ENCODE results near the gene HSF4. TPM values are rescaled to one million over a fixed set of nuclear protein-coding genes. Genes with fewer than 3 reads are reported as not detected.

Gene HSF4
- total and polyA plus RNA-seq, 4 donors = 22.2 to 133 (median 63.2) TPM

DNA sequence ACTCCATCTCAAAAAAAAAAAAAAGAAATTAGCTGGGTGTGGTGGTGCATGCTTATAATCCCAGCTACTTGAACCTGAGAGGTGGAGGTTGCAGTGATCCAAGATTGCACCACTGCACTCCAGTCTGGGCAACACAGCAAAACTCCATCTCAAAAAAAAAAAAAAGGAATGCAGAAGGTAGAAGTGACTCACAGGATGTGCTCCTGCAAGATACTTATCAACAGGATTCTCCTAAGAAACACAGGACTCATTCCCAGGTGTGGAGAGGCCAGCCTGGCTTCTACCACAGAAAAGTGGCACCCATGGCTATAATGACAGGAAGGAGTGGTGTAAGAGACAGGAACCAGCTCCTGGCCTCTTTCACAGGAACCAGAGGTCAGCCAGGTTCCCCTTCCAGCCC, 48.2 kb downstream of the HSF4 start:
- Histone ChIP-seq H3K36me3 (ENCODE audit: control insufficient read depth in 1 of 2, insufficient read depth in 2 of 2, low read length in 1 of 2) (no peaks in the 10 kb centered on the region), H3K4me3 (ENCODE audit: low read length in 2 of 2) (no peak overlapping the region), H3K27me3 (ENCODE audit: control insufficient read depth in 1 of 2, insufficient read depth in 2 of 2, low read length in 1 of 2) (no peaks in the 10 kb centered on the region), H3K4me1 (ENCODE audit: control insufficient read depth in 1 of 2, insufficient read depth in 2 of 2, low read length in 2 of 2) (no peaks in the 10 kb centered on the region), H3K27ac (ENCODE audit: low read depth in 1 of 2, low read length in 2 of 2) (no peak overlapping the region), H3K9me3 (ENCODE audit: control insufficient read depth, low read length) (no peaks in the 10 kb centered on the region)
- DNase-seq = no peak
- intact Hi-C loops (cut with DNase I) = no loop called here
- ATAC-seq (ENCODE audit: low FRiP score) = no peak

DNA sequence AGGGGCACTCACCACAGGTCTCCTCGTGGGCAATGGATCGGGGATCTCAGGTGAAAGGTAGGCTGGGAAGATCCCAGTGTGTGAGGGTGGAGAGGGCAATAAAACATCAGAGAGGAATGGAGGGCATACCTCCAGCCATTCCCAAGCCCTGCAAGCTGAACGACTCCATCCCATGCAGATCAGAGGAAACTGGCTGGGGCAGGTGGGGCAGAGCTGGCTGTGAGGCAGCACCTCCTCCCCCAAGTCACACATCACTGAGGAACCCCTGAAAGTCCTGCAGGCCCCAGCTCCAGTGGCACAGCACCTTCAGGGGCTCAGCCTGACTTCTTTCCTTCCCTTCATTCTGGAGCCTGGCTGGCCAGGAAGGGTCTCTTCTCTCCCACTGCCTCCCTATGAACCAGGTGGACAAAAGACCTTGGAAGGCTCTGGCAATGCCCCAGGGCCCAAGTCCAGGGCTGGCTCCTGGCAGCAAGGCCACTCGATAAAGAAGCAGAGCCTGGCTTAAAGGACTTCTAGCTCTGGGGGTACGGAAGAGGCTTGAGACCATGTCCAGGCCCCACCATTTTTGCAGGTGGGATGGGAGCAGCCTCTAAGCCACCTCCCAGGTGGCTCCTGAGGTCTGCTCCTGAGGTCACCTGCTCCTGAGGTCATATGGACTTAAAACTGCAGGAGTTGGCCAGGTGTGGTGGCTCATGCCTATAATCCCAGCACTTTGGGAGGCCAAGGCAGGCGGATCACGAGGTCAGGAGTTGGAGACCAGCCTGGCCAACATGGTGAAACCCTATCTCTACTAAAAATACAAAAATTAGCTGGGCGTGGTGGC, 48.9 kb downstream of the HSF4 start:
- 71 to 74% methylated on average over 8 of the region's 8 CpGs for WGBS, 2 donors
- ATAC-seq (ENCODE audit: low FRiP score) = no peak
- Histone ChIP-seq H3K36me3 (ENCODE audit: control insufficient read depth in 1 of 2, insufficient read depth in 2 of 2, low read length in 1 of 2) (no peaks in the 10 kb centered on the region), H3K4me1 (ENCODE audit: control insufficient read depth in 1 of 2, insufficient read depth in 2 of 2, low read length in 2 of 2) (no peaks in the 10 kb centered on the region), H3K9me3 (ENCODE audit: control insufficient read depth, low read length) (no peaks in the 10 kb centered on the region), H3K27me3 (ENCODE audit: control insufficient read depth in 1 of 2, insufficient read depth in 2 of 2, low read length in 1 of 2) (no peaks in the 10 kb centered on the region), H3K4me3 (ENCODE audit: low read length in 2 of 2) (no peak overlapping the region), H3K27ac (ENCODE audit: low read depth in 1 of 2, low read length in 2 of 2) (no peak overlapping the region)
- DNase-seq = no peak
- intact Hi-C loops (cut with DNase I) = no loop called here

DNA sequence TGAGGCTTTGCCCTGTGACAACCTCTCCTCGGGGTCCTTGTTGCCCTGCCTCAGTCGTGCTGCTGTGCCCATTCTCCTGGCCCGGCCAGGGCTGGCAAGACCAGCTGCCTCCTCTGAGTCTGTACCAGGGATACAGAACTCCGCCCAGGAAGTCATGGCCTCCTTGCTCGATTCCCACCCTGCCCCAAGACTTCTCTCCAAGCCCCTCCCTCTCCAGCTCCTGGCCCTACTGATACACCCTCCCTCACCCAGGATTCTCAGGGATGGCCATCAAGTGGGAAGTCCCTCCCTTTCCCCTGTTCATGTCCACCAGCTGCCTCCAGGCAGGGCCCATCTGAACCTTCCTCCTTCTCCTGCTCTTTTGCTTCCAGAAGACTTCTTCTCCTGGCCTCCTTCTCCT, 51.2 kb downstream of the HSF4 start:
- intact Hi-C loops (cut with DNase I) = no loop called here
- no peak for ATAC-seq (ENCODE audit: low FRiP score)
- H3K36me3 ChIP-seq (ENCODE audit: control insufficient read depth in 1 of 2, insufficient read depth in 2 of 2, low read length in 1 of 2) = no peaks in the 10 kb centered on the region

DNA sequence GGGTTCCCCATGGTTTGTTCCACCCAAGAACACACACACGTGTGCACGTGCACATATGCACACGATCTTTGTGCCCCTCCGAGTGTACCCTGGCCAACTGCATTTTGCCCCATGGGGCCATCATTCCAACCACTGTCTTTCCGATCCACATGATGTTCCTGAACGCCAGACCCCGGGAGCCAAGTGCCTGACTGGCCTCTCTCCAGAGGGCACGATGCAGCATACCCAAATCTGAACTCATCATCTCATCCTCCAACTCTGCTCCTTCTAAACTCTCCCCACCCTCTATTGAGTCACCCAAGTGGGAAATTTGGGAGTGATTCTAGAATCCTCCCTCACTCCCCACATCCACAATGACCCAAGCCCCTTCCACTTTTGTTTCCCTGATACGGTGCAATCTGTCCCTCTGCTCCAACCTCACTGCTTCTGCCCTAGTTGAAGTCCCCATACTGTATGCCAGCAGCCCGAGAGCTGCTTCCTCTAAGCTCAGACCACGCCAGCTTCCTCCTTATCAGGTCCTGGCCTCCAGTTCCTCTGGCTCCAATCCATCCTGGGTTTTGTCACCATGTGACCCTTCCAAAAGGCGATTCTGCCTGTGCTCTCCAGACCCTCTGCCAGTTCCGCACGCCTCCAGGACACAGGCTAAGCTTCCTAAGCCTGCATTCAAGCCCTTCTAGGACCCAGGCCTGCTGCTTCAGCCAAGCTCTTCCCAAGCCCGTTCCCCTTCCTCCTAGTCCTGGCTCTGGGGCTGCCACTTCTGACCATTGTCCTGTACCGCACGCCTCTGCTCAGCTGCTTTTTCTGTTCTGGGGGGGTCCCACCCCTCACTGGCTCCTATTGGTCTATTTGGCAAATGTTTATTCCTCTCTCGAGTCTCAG, 52.3 kb downstream of the HSF4 start:
- Histone ChIP-seq H3K4me3 (ENCODE audit: low read length in 2 of 2) (no peak overlapping the region), H3K27ac (ENCODE audit: low read depth in 1 of 2, low read length in 2 of 2) (no peak overlapping the region), H3K36me3 (ENCODE audit: control insufficient read depth in 1 of 2, insufficient read depth in 2 of 2, low read length in 1 of 2) (no peaks in the 10 kb centered on the region), H3K4me1 (ENCODE audit: control insufficient read depth in 1 of 2, insufficient read depth in 2 of 2, low read length in 2 of 2) (no peaks in the 10 kb centered on the region), H3K27me3 (ENCODE audit: control insufficient read depth in 1 of 2, insufficient read depth in 2 of 2, low read length in 1 of 2) (no peaks in the 10 kb centered on the region), H3K9me3 (ENCODE audit: control insufficient read depth, low read length) (no peaks in the 10 kb centered on the region)
- WGBS, 2 donors = 58% methylated on average over 18 of the region's 18 CpGs
- intact Hi-C loops (cut with DNase I) = no loop called here
- DNase-seq (peak in 1 of 2 donors; percentile 81), ATAC-seq (ENCODE audit: low FRiP score) (peak; percentile 72)

More for the DNA sequence above, 51.2 kb downstream of the HSF4 start:
- Histone ChIP-seq H3K27me3 (ENCODE audit: control insufficient read depth in 1 of 2, insufficient read depth in 2 of 2, low read length in 1 of 2) (no peaks in the 10 kb centered on the region), H3K27ac (ENCODE audit: low read depth in 1 of 2, low read length in 2 of 2) (no peak overlapping the region), H3K4me1 (ENCODE audit: control insufficient read depth in 1 of 2, insufficient read depth in 2 of 2, low read length in 2 of 2) (no peaks in the 10 kb centered on the region), H3K9me3 (ENCODE audit: control insufficient read depth, low read length) (no peaks in the 10 kb centered on the region), H3K4me3 (ENCODE audit: low read length in 2 of 2) (no peak overlapping the region)
- DNase-seq = no peak
- 63 to 70% methylated on average over 5 of the region's 5 CpGs for WGBS, 2 donors

Small RNAs within 50 kb of the gene (microRNA-seq; reads per million reads assigned to microRNA genes)
- 122 to 1,141 reads per million in 2 donors for gene MIR328

Other genes with a start within 250 kb of the HSF4 start
- not detected for gene CDH16, start 245.9 kb upstream of the HSF4 start, total RNA-seq
- gene CDH16, start 245.9 kb upstream of the HSF4 start, polyA plus RNA-seq = under 1 TPM in 1 of 2 donors, not detected in 1; 0.18 TPM
- 10 to 100 TPM; 23.6 to 30.1 TPM for gene RRAD, start 239.2 kb upstream of the HSF4 start, total RNA-seq
- gene RRAD, start 239.2 kb upstream of the HSF4 start, polyA plus RNA-seq = 10 to 100 TPM; 16.2 to 35.2 TPM
- 10 to 100 TPM; 51.9 to 62.4 TPM for gene CIAO2B, start 230.3 kb upstream of the HSF4 start, total RNA-seq
- gene CIAO2B, start 230.3 kb upstream of the HSF4 start, polyA plus RNA-seq = 100 to 1,000 TPM; 149 to 165 TPM
- gene CES2, start 229.2 kb upstream of the HSF4 start, total RNA-seq = 10 to 100 TPM; 32.7 to 42.1 TPM
- gene CES2, start 229.2 kb upstream of the HSF4 start, polyA plus RNA-seq = 10 to 100 TPM; 20.5 to 34.4 TPM
- gene CES3, start 203.5 kb upstream of the HSF4 start, total RNA-seq = 1 to 10 TPM; 1.0 to 2.4 TPM
- gene CES3, start 203.5 kb upstream of the HSF4 start, polyA plus RNA-seq = 1 to 10 TPM in 1 of 2 donors, under 1 TPM in 1; 0.15 to 1.5 TPM
- 10 to 100 TPM in 1 of 2 donors, 1 to 10 TPM in 1; 5.5 to 14.2 TPM for gene CES4A, start 176.2 kb upstream of the HSF4 start, total RNA-seq
- 10 to 100 TPM in 1 of 2 donors, 1 to 10 TPM in 1; 1.9 to 22.7 TPM for gene CES4A, start 176.2 kb upstream of the HSF4 start, polyA plus RNA-seq
- 10 to 100 TPM; 37.4 to 67.3 TPM for gene CBFB, start 135.6 kb upstream of the HSF4 start, total RNA-seq
- 10 to 100 TPM; 12.0 to 19.9 TPM for gene CBFB, start 135.6 kb upstream of the HSF4 start, polyA plus RNA-seq
- gene PHAF1, start 54.8 kb upstream of the HSF4 start, total RNA-seq = 10 to 100 TPM; 13.7 to 20.7 TPM
- 10 to 100 TPM; 12.6 to 13.4 TPM for gene PHAF1, start 54.8 kb upstream of the HSF4 start, polyA plus RNA-seq
- 10 to 100 TPM; 13.0 to 21.3 TPM for gene B3GNT9, start 13.7 kb upstream of the HSF4 start, total RNA-seq
- 10 to 100 TPM in 1 of 2 donors, 1 to 10 TPM in 1; 3.9 to 22.4 TPM for gene B3GNT9, start 13.7 kb upstream of the HSF4 start, polyA plus RNA-seq
- 10 to 100 TPM; 17.1 to 24.3 TPM for gene TRADD, start 4.8 kb upstream of the HSF4 start, total RNA-seq
- 10 to 100 TPM; 15.7 to 45.2 TPM for gene TRADD, start 4.8 kb upstream of the HSF4 start, polyA plus RNA-seq
- 10 to 100 TPM in 1 of 2 donors, 1 to 10 TPM in 1; 7.3 to 20.8 TPM for gene FBXL8, start 4.8 kb upstream of the HSF4 start, total RNA-seq
- gene FBXL8, start 4.8 kb upstream of the HSF4 start, polyA plus RNA-seq = 10 to 100 TPM in 1 of 2 donors, 1 to 10 TPM in 1; 1.1 to 32.1 TPM
- gene NOL3, start 5.8 kb downstream of the HSF4 start, total RNA-seq = 10 to 100 TPM; 24.4 to 47.2 TPM
- 100 to 1,000 TPM in 1 of 2 donors, 10 to 100 TPM in 1; 67.5 to 122 TPM for gene NOL3, start 5.8 kb downstream of the HSF4 start, polyA plus RNA-seq
- gene MATCAP1, start 19.2 kb downstream of the HSF4 start, total RNA-seq = 10 to 100 TPM; 18.1 to 33.8 TPM
- gene MATCAP1, start 19.2 kb downstream of the HSF4 start, polyA plus RNA-seq = 10 to 100 TPM in 1 of 2 donors, 1 to 10 TPM in 1; 3.0 to 45.7 TPM
- gene EXOC3L1, start 25.4 kb downstream of the HSF4 start, total RNA-seq = 1 to 10 TPM; 1.3 to 4.4 TPM
- gene EXOC3L1, start 25.4 kb downstream of the HSF4 start, polyA plus RNA-seq = 1 to 10 TPM in 1 of 2 donors, under 1 TPM in 1; 0.51 to 1.8 TPM
- gene E2F4, start 27.4 kb downstream of the HSF4 start, total RNA-seq = 10 to 100 TPM; 54.2 to 58.1 TPM
- 10 to 100 TPM; 27.9 to 50.2 TPM for gene E2F4, start 27.4 kb downstream of the HSF4 start, polyA plus RNA-seq
- 1 to 10 TPM in 1 of 2 donors, under 1 TPM in 1; 0.97 to 3.4 TPM for gene ELMO3, start 34.4 kb downstream of the HSF4 start, total RNA-seq
- gene ELMO3, start 34.4 kb downstream of the HSF4 start, polyA plus RNA-seq = 1 to 10 TPM; 5.8 to 7.4 TPM
- gene TMEM208, start 62.4 kb downstream of the HSF4 start, total RNA-seq = 10 to 100 TPM; 24.7 to 33.1 TPM
- gene TMEM208, start 62.4 kb downstream of the HSF4 start, polyA plus RNA-seq = 10 to 100 TPM; 60.6 to 64.6 TPM
- 10 to 100 TPM; 28.2 to 47.9 TPM for gene FHOD1, start 82.7 kb downstream of the HSF4 start, total RNA-seq
- gene FHOD1, start 82.7 kb downstream of the HSF4 start, polyA plus RNA-seq = 10 to 100 TPM; 12.9 to 41.3 TPM
- 1 to 10 TPM; 1.6 to 1.7 TPM for gene SLC9A5, start 84.2 kb downstream of the HSF4 start, total RNA-seq
- gene SLC9A5, start 84.2 kb downstream of the HSF4 start, polyA plus RNA-seq = 1 to 10 TPM; 1.1 to 2.9 TPM
- gene PLEKHG4, start 114.8 kb downstream of the HSF4 start, total RNA-seq = 1 to 10 TPM; 2.5 to 6.9 TPM
- 10 to 100 TPM in 1 of 2 donors, 1 to 10 TPM in 1; 2.1 to 16.7 TPM for gene PLEKHG4, start 114.8 kb downstream of the HSF4 start, polyA plus RNA-seq
- under 1 TPM in 1 of 2 donors, not detected in 1; 0.12 TPM for gene KCTD19, start 162.0 kb downstream of the HSF4 start, total RNA-seq
- gene KCTD19, start 162.0 kb downstream of the HSF4 start, polyA plus RNA-seq = not detected
- under 1 TPM in 1 of 2 donors, not detected in 1; 0.51 TPM for gene LRRC36, start 162.1 kb downstream of the HSF4 start, total RNA-seq
- not detected for gene LRRC36, start 162.1 kb downstream of the HSF4 start, polyA plus RNA-seq
- gene TPPP3, start 228.8 kb downstream of the HSF4 start, total RNA-seq = 10 to 100 TPM in 1 of 2 donors, 1 to 10 TPM in 1; 7.2 to 13.5 TPM
- gene TPPP3, start 228.8 kb downstream of the HSF4 start, polyA plus RNA-seq = 10 to 100 TPM; 34.3 to 51.9 TPM